ENCODE measurements around the gene CASP3. TPM values are rescaled to one million over a fixed set of nuclear protein-coding genes. Genes with fewer than 3 reads are reported as not detected.

CASP3 gene
- polyA plus RNA-seq, 1 donor = 53.4 TPM

- DNase-seq = peak; percentile 30 to 38
- peak overlapping the region; percentile 9 for H3K27ac ChIP-seq (ENCODE audit: low read length)
- no peaks in the 10 kb centered on the region for H3K27me3 ChIP-seq (ENCODE audit: control insufficient read depth, insufficient read depth, low read length)
- H3K4me3 ChIP-seq (ENCODE audit: low read length) = no peak overlapping the region
- WGBS (ENCODE audit: insufficient coverage, low lambda C conversion rate) = 100% methylated on average over 1 of the region's 5 CpGs
- H3K9me3 ChIP-seq (ENCODE audit: control insufficient read depth, low read depth, low read length) = no peaks in the 10 kb centered on the region
- H3K36me3 ChIP-seq (ENCODE audit: control insufficient read depth, insufficient read depth, low read length) = peaks cover 3% of the 10 kb centered on the region
- peaks cover 5% of the 10 kb centered on the region for H3K4me1 ChIP-seq (ENCODE audit: control insufficient read depth, insufficient read depth, low read length)
These were observed 35.4 kb upstream of the CASP3 start for GRCh38 chr4:184684491-184685189.

- DNase-seq = no peak
- Histone ChIP-seq H3K4me3 (ENCODE audit: low read length) (no peak overlapping the region), H3K27me3 (ENCODE audit: control insufficient read depth, insufficient read depth, low read length) (no peaks in the 10 kb centered on the region), H3K9me3 (ENCODE audit: control insufficient read depth, low read depth, low read length) (peaks cover 2% of the 10 kb centered on the region), H3K4me1 (ENCODE audit: control insufficient read depth, insufficient read depth, low read length) (peaks cover 5% of the 10 kb centered on the region), H3K27ac (ENCODE audit: low read length) (no peak overlapping the region), H3K36me3 (ENCODE audit: control insufficient read depth, insufficient read depth, low read length) (peaks cover 3% of the 10 kb centered on the region)
- 100% methylated on average over 1 of the region's 1 CpG for WGBS (ENCODE audit: insufficient coverage, low lambda C conversion rate)
These were observed 32.7 kb upstream of the CASP3 start for GRCh38 chr4:184681916-184682315.

GRCh38 chr4:184680698-184681097 is 31.5 kb upstream of the CASP3 start:
- H3K27me3 ChIP-seq (ENCODE audit: control insufficient read depth, insufficient read depth, low read length) = no peaks in the 10 kb centered on the region
- H3K4me1 ChIP-seq (ENCODE audit: control insufficient read depth, insufficient read depth, low read length) = peaks cover 5% of the 10 kb centered on the region
- peak overlapping the region; percentile 81 for H3K27ac ChIP-seq (ENCODE audit: low read length)
- H3K36me3 ChIP-seq (ENCODE audit: control insufficient read depth, insufficient read depth, low read length) = no peaks in the 10 kb centered on the region
- whole genome bisulfite sequencing (ENCODE audit: insufficient coverage, low lambda C conversion rate) = 61% methylated on average over 4 of the region's 9 CpGs
- DNase-seq = peak; percentile 88 to 95
- H3K9me3 ChIP-seq (ENCODE audit: control insufficient read depth, low read depth, low read length) = peaks cover 2% of the 10 kb centered on the region
- no peak overlapping the region for H3K4me3 ChIP-seq (ENCODE audit: low read length)

GRCh38 chr4:184675821-184676492 is 26.7 kb upstream of the CASP3 start:
- H3K4me1 ChIP-seq (ENCODE audit: control insufficient read depth, insufficient read depth, low read length) = no peaks in the 10 kb centered on the region
- 91% methylated on average over 3 of the region's 3 CpGs for WGBS (ENCODE audit: insufficient coverage, low lambda C conversion rate)
- no peaks in the 10 kb centered on the region for H3K27me3 ChIP-seq (ENCODE audit: control insufficient read depth, insufficient read depth, low read length)
- H3K4me3 ChIP-seq (ENCODE audit: low read length) = no peak overlapping the region
- no peak overlapping the region for H3K27ac ChIP-seq (ENCODE audit: low read length)
- DNase-seq = no peak
- H3K9me3 ChIP-seq (ENCODE audit: control insufficient read depth, low read depth, low read length) = peaks cover 2% of the 10 kb centered on the region
- H3K36me3 ChIP-seq (ENCODE audit: control insufficient read depth, insufficient read depth, low read length) = peaks cover 16% of the 10 kb centered on the region

- H3K4me3 ChIP-seq (ENCODE audit: low read length) = no peak overlapping the region
- DNase-seq = no peak
- H3K36me3 ChIP-seq (ENCODE audit: control insufficient read depth, insufficient read depth, low read length) = peaks cover 18% of the 10 kb centered on the region
- no peaks in the 10 kb centered on the region for H3K4me1 ChIP-seq (ENCODE audit: control insufficient read depth, insufficient read depth, low read length)
- H3K9me3 ChIP-seq (ENCODE audit: control insufficient read depth, low read depth, low read length) = peaks cover 2% of the 10 kb centered on the region
- no CpG with 5 or more reads among the region's 5 CpGs for WGBS (ENCODE audit: insufficient coverage, low lambda C conversion rate)
- H3K27ac ChIP-seq (ENCODE audit: low read length) = no peak overlapping the region
- no peaks in the 10 kb centered on the region for H3K27me3 ChIP-seq (ENCODE audit: control insufficient read depth, insufficient read depth, low read length)
These were observed 25.8 kb upstream of the CASP3 start for GRCh38 chr4:184675018-184675417.

GRCh38 chr4:184674011-184674410 is 24.8 kb upstream of the CASP3 start:
- peaks cover 27% of the 10 kb centered on the region for H3K36me3 ChIP-seq (ENCODE audit: control insufficient read depth, insufficient read depth, low read length)

GRCh38 chr4:184672741-184673140 is 23.5 kb upstream of the CASP3 start:
- Histone ChIP-seq H3K36me3 (ENCODE audit: control insufficient read depth, insufficient read depth, low read length) (peaks cover 29% of the 10 kb centered on the region), H3K27me3 (ENCODE audit: control insufficient read depth, insufficient read depth, low read length) (no peaks in the 10 kb centered on the region), H3K9me3 (ENCODE audit: control insufficient read depth, low read depth, low read length) (no peaks in the 10 kb centered on the region), H3K4me3 (ENCODE audit: low read length) (no peak overlapping the region), H3K27ac (ENCODE audit: low read length) (no peak overlapping the region), H3K4me1 (ENCODE audit: control insufficient read depth, insufficient read depth, low read length) (no peaks in the 10 kb centered on the region)
- no peak for DNase-seq
- no CpG with 5 or more reads among the region's 6 CpGs for WGBS (ENCODE audit: insufficient coverage, low lambda C conversion rate)

More at GRCh38 chr4:184674011-184674410, 24.8 kb upstream of the CASP3 start:
- no peaks in the 10 kb centered on the region for H3K27me3 ChIP-seq (ENCODE audit: control insufficient read depth, insufficient read depth, low read length)
- H3K27ac ChIP-seq (ENCODE audit: low read length) = no peak overlapping the region
- no peaks in the 10 kb centered on the region for H3K4me1 ChIP-seq (ENCODE audit: control insufficient read depth, insufficient read depth, low read length)
- H3K4me3 ChIP-seq (ENCODE audit: low read length) = no peak overlapping the region
- no CpG with 5 or more reads among the region's 4 CpGs for WGBS (ENCODE audit: insufficient coverage, low lambda C conversion rate)
- no peaks in the 10 kb centered on the region for H3K9me3 ChIP-seq (ENCODE audit: control insufficient read depth, low read depth, low read length)
- DNase-seq = no peak

- peaks cover 3% of the 10 kb centered on the region for H3K4me1 ChIP-seq (ENCODE audit: control insufficient read depth, insufficient read depth, low read length)
- no peak overlapping the region for H3K27ac ChIP-seq (ENCODE audit: low read length)
- WGBS (ENCODE audit: insufficient coverage, low lambda C conversion rate) = 14% methylated on average over 1 of the region's 9 CpGs
- no peak overlapping the region for H3K4me3 ChIP-seq (ENCODE audit: low read length)
- no peaks in the 10 kb centered on the region for H3K27me3 ChIP-seq (ENCODE audit: control insufficient read depth, insufficient read depth, low read length)
- peaks cover 29% of the 10 kb centered on the region for H3K36me3 ChIP-seq (ENCODE audit: control insufficient read depth, insufficient read depth, low read length)
- no peaks in the 10 kb centered on the region for H3K9me3 ChIP-seq (ENCODE audit: control insufficient read depth, low read depth, low read length)
- peak in 1 of 2 donors; percentile 16 for DNase-seq
These were observed 21.9 kb upstream of the CASP3 start for GRCh38 chr4:184671101-184671500.

- Histone ChIP-seq H3K27me3 (ENCODE audit: control insufficient read depth, insufficient read depth, low read length) (no peaks in the 10 kb centered on the region), H3K4me3 (ENCODE audit: low read length) (no peak overlapping the region), H3K4me1 (ENCODE audit: control insufficient read depth, insufficient read depth, low read length) (peaks cover 3% of the 10 kb centered on the region), H3K9me3 (ENCODE audit: control insufficient read depth, low read depth, low read length) (no peaks in the 10 kb centered on the region), H3K36me3 (ENCODE audit: control insufficient read depth, insufficient read depth, low read length) (peaks cover 27% of the 10 kb centered on the region), H3K27ac (ENCODE audit: low read length) (no peak overlapping the region)
- no CpG with 5 or more reads among the region's 7 CpGs for WGBS (ENCODE audit: insufficient coverage, low lambda C conversion rate)
- no peak for DNase-seq
These were observed 20.0 kb upstream of the CASP3 start for GRCh38 chr4:184669251-184669650.

- Histone ChIP-seq H3K27me3 (ENCODE audit: control insufficient read depth, insufficient read depth, low read length) (no peaks in the 10 kb centered on the region), H3K4me3 (ENCODE audit: low read length) (no peak overlapping the region), H3K4me1 (ENCODE audit: control insufficient read depth, insufficient read depth, low read length) (peaks cover 3% of the 10 kb centered on the region), H3K36me3 (ENCODE audit: control insufficient read depth, insufficient read depth, low read length) (peaks cover 23% of the 10 kb centered on the region), H3K27ac (ENCODE audit: low read length) (no peak overlapping the region), H3K9me3 (ENCODE audit: control insufficient read depth, low read depth, low read length) (no peaks in the 10 kb centered on the region)
- no peak for DNase-seq
- 100% methylated on average over 2 of the region's 9 CpGs for WGBS (ENCODE audit: insufficient coverage, low lambda C conversion rate)
These were observed 19.4 kb upstream of the CASP3 start for GRCh38 chr4:184668511-184669114.

Data from large intestine (tissue), 3 donors.